Parathyroid adenoma (tissue), 2 donors: ENCODE data around the gene CAPZA2.
"Not testable (repeated sequence)": the region's sequence is repeated elsewhere in the genome, so short reads cannot be mapped to it uniquely, and the experiment has no call there.

Experiments used
- H2AFZ ChIP-seq: fragments of 300-600 bp; sonication (generic); one replicate; pipeline ENCODE4 v1.7.0; 2017; ENCODE audit warnings: antibody characterized with exemption, mild to moderate bottlenecking
- H3K27ac ChIP-seq: fragments of 300-600 bp; sonication (generic); one replicate; pipeline ENCODE4 v1.7.0; 2017
- H3K27me3 ChIP-seq: fragments of 300-600 bp; sonication (generic); one replicate; pipeline ENCODE4 v1.7.0; 2017; ENCODE audit warnings: low read length; ENCODE audit not compliant: control insufficient read depth, insufficient read depth
- H3K36me3 ChIP-seq: fragments of 300-600 bp; sonication (generic); one replicate; pipeline ENCODE4 v1.7.0; 2017; ENCODE audit warnings: low read length; ENCODE audit not compliant: control insufficient read depth, insufficient read depth
- H3K4me1 ChIP-seq: fragments of 300-600 bp; sonication (generic); one replicate; pipeline ENCODE4 v1.7.0; 2017; ENCODE audit warnings: control low read depth
- H3K4me2 ChIP-seq: fragments of 300-600 bp; sonication (generic); one replicate; pipeline ENCODE4 v1.7.0; 2017; ENCODE audit warnings: low read length
- H3K4me3 ChIP-seq: fragments of 300-600 bp; sonication (generic); one replicate; pipeline ENCODE4 v1.7.0; 2017; ENCODE audit warnings: low read depth, low read length
- H3K79me2 ChIP-seq: fragments of 300-600 bp; sonication (generic); one replicate; pipeline ENCODE4 v1.7.0; 2017; ENCODE audit warnings: control low read depth
- H3K9ac ChIP-seq: fragments of 300-600 bp; sonication (generic); one replicate; pipeline ENCODE4 v1.7.0; 2017; ENCODE audit warnings: mild to moderate bottlenecking
- H3K9me3 ChIP-seq: fragments of 300-600 bp; sonication (generic); one replicate; pipeline ENCODE4 v1.7.0; 2017; ENCODE audit warnings: low read length; ENCODE audit not compliant: control insufficient read depth
- CTCF ChIP-seq: fragments of 300-600 bp; sonication (generic); IDR thresholded peaks from one replicate; pipeline ENCODE4 v1.7.0; 2017; ENCODE audit warnings: antibody characterized with exemption, mild to moderate bottlenecking
- donor health status: primary hyperparathyroidism.

Gene CAPZA2

GRCh38 chr7:116862234-116862950 is at the start of gene CAPZA2:
Gene CAPZA2 (plus strand): TSS chr7:116862587. CDS start chr7:116862612, 25 bp downstream.
- H3K4me2 ChIP-seq, result peak within 1 kb of the TSS; percentile 83
- H3K27ac ChIP-seq, result peak within 1 kb of the TSS; percentile 95
- H3K9ac ChIP-seq, result peak within 1 kb of the TSS; percentile 21
- peak; percentile 12 for TF ChIP-seq CTCF
- no peaks in the 10 kb centered on the region for H3K36me3 ChIP-seq
- H3K9me3 ChIP-seq, result no peaks in the 10 kb centered on the region
- peaks cover 31% of the 10 kb centered on the region for H3K79me2 ChIP-seq
- H2AFZ ChIP-seq, result peak within 1 kb of the TSS; percentile 98
- peaks cover 3% of the 10 kb centered on the region for H3K4me1 ChIP-seq
- H3K27me3 ChIP-seq, result no peaks in the 10 kb centered on the region
- peak within 1 kb of the TSS; percentile 85 for H3K4me3 ChIP-seq

GRCh38 chr7:116812860-116813259 is 49.5 kb upstream of the CAPZA2 start:
- Histone ChIP-seq H3K4me1 (peaks cover 10% of the 10 kb centered on the region), H3K4me3 (no peak overlapping the region), H3K27me3 (no peaks in the 10 kb centered on the region), H3K36me3 (no peaks in the 10 kb centered on the region), H3K9me3 (no peaks in the 10 kb centered on the region), H2AFZ (no peak overlapping the region), H3K9ac (no peak overlapping the region), H3K79me2 (no peaks in the 10 kb centered on the region), H3K4me2 (no peak overlapping the region), H3K27ac (no peak overlapping the region)
- TF ChIP-seq CTCF, result no peak

- H3K36me3 ChIP-seq, H3K79me2 ChIP-seq, H3K27ac ChIP-seq, H2AFZ ChIP-seq, H3K9ac ChIP-seq, H3K27me3 ChIP-seq, H3K4me2 ChIP-seq, H3K4me3 ChIP-seq, H3K9me3 ChIP-seq: not testable (repeated sequence)
- H3K4me1 ChIP-seq, result peaks cover 10% of the 10 kb centered on the region
These were observed 49.0 kb upstream of the CAPZA2 start for GRCh38 chr7:116813371-116813770.

GRCh38 chr7:116815041-116815440 is 47.3 kb upstream of the CAPZA2 start:
- Histone ChIP-seq H3K27ac (no peak overlapping the region), H3K4me3 (no peak overlapping the region), H3K4me2 (no peak overlapping the region), H3K27me3 (no peaks in the 10 kb centered on the region), H3K36me3 (no peaks in the 10 kb centered on the region), H3K79me2 (no peaks in the 10 kb centered on the region), H2AFZ (no peak overlapping the region), H3K9ac (no peak overlapping the region), H3K9me3 (no peaks in the 10 kb centered on the region), H3K4me1 (peaks cover 7% of the 10 kb centered on the region)
- TF ChIP-seq CTCF, result no peak

- no peak overlapping the region for H3K9ac ChIP-seq
- H3K4me3 ChIP-seq, result no peak overlapping the region
- no peaks in the 10 kb centered on the region for H3K27me3 ChIP-seq
- no peaks in the 10 kb centered on the region for H3K9me3 ChIP-seq
- no peaks in the 10 kb centered on the region for H3K79me2 ChIP-seq
- no peaks in the 10 kb centered on the region for H3K4me1 ChIP-seq
- no peak overlapping the region for H2AFZ ChIP-seq
- H3K36me3 ChIP-seq, result no peaks in the 10 kb centered on the region
- H3K4me2 ChIP-seq, result no peak overlapping the region
- H3K27ac ChIP-seq, result no peak overlapping the region
- TF ChIP-seq CTCF, result no peak
These were observed 42.2 kb upstream of the CAPZA2 start for GRCh38 chr7:116820149-116820548.

GRCh38 chr7:116821647-116822046 is 40.7 kb upstream of the CAPZA2 start:
- not testable (repeated sequence) for H3K9me3 ChIP-seq, H3K36me3 ChIP-seq, H3K27ac ChIP-seq, H3K4me3 ChIP-seq, H3K79me2 ChIP-seq, H3K4me1 ChIP-seq, H3K4me2 ChIP-seq, H3K9ac ChIP-seq, H3K27me3 ChIP-seq, H2AFZ ChIP-seq
